Epithelial cell of esophagus (primary cell): ENCODE results near the gene FAM187B.
"Not testable (repeated sequence)": the region's sequence is repeated elsewhere in the genome, so short reads cannot be mapped to it uniquely, and the experiment has no call there.

Experiments used
- DNase-seq: peaks from one replicate; pipeline ENCODE4 v3.0.0; 2010; ENCODE audit warnings: low read depth
- H3K4me3 ChIP-seq: 2 replicates; pipeline ENCODE4 v1.5.1; 2011; ENCODE audit warnings: mild to moderate bottlenecking, low read length, control low read depth
- TF ChIP-seq, protein P1 (sequence below): IDR thresholded peaks from 2 replicates; pipeline ENCODE4 v1.5.1; 2011; ENCODE audit warnings: low read depth, mild to moderate bottlenecking, low read length, control low read depth, inconsistent platforms; ENCODE audit not compliant: insufficient read depth; ENCODE audit errors: missing control alignments

Gene FAM187B

DNA sequence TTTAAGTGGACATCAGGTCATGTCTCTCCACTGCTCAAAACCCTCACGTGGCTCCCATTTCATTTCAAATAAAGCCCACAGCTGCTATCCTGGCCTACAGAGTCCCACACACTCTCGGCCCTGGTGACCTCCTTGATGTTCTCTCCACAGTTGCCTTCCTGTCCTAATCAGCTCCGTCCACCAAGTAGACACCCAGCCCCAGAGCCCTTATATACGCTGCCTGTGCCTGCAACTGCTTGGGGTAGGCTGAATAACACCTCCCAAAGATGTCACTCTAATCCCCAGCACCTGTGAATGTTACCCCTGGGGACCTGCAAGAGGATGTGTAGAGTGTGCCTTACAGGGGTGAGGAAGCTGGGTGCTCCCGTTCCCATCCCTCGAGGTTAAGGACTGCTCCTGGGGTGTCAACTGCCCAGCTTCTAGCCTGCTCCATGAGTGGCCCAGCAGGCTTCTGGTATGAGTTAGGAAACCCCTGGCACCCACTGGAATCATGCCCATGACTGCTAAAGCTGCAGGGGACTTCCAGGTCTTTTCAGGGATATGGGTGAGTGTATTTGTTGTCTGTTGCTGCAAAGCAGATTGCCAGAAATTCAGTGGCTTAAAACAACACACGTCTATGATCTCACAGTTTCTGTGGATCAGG lies 6.0 kb downstream of the FAM187B start:
- TF ChIP-seq, protein P1, sequence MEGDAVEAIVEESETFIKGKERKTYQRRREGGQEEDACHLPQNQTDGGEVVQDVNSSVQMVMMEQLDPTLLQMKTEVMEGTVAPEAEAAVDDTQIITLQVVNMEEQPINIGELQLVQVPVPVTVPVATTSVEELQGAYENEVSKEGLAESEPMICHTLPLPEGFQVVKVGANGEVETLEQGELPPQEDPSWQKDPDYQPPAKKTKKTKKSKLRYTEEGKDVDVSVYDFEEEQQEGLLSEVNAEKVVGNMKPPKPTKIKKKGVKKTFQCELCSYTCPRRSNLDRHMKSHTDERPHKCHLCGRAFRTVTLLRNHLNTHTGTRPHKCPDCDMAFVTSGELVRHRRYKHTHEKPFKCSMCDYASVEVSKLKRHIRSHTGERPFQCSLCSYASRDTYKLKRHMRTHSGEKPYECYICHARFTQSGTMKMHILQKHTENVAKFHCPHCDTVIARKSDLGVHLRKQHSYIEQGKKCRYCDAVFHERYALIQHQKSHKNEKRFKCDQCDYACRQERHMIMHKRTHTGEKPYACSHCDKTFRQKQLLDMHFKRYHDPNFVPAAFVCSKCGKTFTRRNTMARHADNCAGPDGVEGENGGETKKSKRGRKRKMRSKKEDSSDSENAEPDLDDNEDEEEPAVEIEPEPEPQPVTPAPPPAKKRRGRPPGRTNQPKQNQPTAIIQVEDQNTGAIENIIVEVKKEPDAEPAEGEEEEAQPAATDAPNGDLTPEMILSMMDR: no peak
- no peak overlapping the region for H3K4me3 ChIP-seq
- DNase-seq: no peak

DNA sequence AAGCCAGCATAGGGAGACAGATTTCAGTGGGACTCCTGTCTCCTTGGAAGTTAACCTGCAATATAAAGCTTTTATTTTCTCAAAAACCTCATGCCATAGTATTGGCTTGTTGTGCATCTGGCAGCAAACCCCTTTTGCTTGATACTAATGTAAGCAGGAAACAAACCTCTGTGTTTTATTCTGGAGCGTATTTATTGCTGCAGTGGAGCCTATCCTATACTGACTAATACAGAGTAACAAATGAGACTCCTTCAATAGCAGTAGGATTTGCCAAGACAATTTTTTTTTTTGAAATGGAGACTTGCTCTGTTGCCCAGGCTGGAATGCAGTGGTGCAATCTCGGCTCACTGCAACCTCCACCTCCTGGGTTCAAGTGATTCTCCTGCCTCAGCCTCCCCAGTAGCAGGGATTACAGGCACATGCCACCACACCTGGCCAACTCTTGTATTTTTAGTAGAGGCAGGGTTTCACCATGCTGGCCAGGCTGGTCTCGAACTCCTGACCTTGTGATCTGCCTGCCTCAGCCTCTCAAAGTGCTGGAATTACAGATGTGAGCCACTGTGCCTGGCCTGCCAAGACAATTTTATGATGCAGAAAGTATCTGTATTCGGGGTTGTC lies 7.5 kb downstream of the FAM187B start:
- H3K4me3 ChIP-seq, DNase-seq: not testable (repeated sequence)

DNA sequence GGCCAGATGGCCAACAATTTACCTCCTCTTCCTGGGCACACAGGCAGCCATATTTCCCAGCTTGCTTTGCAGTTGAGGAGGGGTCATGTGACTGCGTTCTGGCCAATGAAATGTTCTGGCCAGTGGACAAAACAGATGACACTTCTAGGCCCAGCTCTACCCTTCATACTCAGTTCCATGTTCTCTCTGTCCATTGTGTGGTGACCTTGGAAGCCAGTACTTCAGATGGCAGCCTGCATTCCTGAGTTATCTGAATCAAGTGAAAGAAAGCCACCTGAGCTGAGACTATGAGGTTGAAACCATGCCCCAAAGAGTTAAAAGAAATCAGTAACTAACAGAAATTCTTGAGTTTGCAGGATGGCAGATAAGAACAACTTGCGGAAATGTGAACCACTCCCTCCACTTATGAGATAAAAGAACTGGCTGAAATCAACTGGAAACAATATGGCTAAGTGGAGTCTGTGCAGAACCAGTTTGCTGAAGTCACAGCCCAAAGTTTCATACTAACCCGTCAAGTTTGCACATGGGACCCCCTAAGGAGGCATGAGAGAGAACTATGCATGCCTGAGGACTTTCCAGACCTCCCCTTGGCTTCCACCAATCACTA lies 8.1 kb downstream of the FAM187B start:
- DNase-seq: no peak
- H3K4me3 ChIP-seq: no peak overlapping the region
- TF ChIP-seq, protein P1: no peak

GRCh38 chr19:35219008-35219407 lies 9.5 kb downstream of the FAM187B start:
- H3K4me3 ChIP-seq: no peak overlapping the region
- TF ChIP-seq, protein P1: no peak
- DNase-seq: no peak

- no peak overlapping the region for H3K4me3 ChIP-seq
- DNase-seq: no peak
- TF ChIP-seq, protein P1: no peak
These were observed 10.9 kb downstream of the FAM187B start for GRCh38 chr19:35217649-35217990.

DNA sequence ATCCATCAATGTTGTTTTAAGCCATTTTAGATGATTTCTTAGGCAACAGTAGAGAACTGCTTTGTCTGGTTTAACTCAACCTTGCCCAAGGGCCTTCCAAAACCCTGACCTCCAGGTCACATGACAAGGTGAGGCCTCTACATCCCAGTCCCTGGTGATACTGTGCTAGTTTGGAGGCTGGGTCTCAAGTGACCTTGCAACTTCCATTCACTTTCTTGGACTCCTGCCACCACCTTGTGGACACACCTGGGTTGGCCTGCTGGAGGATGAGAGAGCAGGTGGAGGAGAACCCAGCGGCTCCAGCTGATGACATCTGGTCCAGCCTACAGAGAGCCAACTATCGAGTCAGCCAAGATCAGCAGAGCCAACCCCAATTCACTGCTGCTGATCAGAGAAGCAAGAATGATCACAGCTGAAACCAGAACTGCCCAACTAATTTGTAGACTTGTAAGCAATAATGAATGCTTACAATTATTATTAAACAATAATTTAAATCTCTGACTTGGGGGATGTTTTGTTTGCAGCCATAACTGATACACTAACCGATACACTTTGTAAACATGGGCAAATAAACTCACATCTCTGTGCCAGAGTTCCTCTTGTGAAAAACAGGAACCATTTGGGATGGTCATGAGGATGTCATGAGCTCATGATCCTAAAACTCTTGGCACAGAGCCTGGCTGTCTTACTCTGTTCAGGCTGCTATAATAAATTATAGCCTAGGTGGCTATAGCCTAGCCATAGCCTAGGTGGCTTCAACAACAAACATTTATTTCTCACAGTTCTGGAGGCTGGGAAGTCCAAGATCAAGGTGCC lies 11.5 kb downstream of the FAM187B start:
- TF ChIP-seq, protein P1: no peak
- DNase-seq: peak; percentile 32
- H3K4me3 ChIP-seq: no peak overlapping the region
